Aortic smooth muscle cell (primary cell): ENCODE measurements around the gene COL6A6. TPM values are rescaled to one million over a fixed set of nuclear protein-coding genes. Genes with fewer than 3 reads are reported as not detected.

ENCODE experiments used
- total RNA-seq: library from RNA; depleted of rRNA; stranded (reverse); fragments of >200 nt; gene quantifications from 2 replicates; pipeline ENCODE4 v1.2.3, GENCODE V29; 2014

COL6A6 gene
- 0.40 and 4.1 TPM in 2 replicates for total RNA-seq

GRCh38 chr3:130516645-130517512 is at the start of gene COL6A6:
Gene COL6A6, plus strand, starts transcription at chr3:130517177. Its CDS starts 43,188 bp downstream, at chr3:130560365.

Other genes starting within 250 kb of the COL6A6 start
- gene COL6A5, start 171.5 kb upstream of the COL6A6 start, total RNA-seq = not detected in 2 replicates
- gene PIK3R4, start 229.7 kb downstream of the COL6A6 start, total RNA-seq = 31.7 and 37.1 TPM in 2 replicates